Gastroesophageal sphincter (tissue), 3 donors: ENCODE measurements around the gene SEMA3A.

Experiments used
- CTCF ChIP-seq, 4 experiments: fragments of 200-600 bp in 2 of 4; fragments of 450-650 bp in 2 of 4; sonication (generic) in 1 of 4; IDR thresholded peaks; one replicate each; pipeline ENCODE4 v1.5.1; 2017 to 2019; ENCODE audit warnings: antibody characterized with exemption in 4 of 4, mild to moderate bottlenecking in 2 of 4, moderate library complexity in 2 of 4
- POLR2A ChIP-seq, 2 donors: fragments of 450-650 bp; IDR thresholded peaks; one replicate each; pipeline ENCODE4 v1.6.1; 2017; ENCODE audit warnings: antibody characterized with exemption in 2 of 2, mild to moderate bottlenecking in 2 of 2, moderate library complexity in 1 of 2
- POLR2AphosphoS5 ChIP-seq: sonication (generic); formaldehyde crosslinking; IDR thresholded peaks from one replicate; pipeline ENCODE4 v1.6.1; 2017; ENCODE audit warnings: antibody characterized with exemption

GRCh38 chr7:84207615-84208014, 13.0 kb upstream of the SEMA3A start:
- no peak for TF ChIP-seq CTCF (IDR thresholded peaks at IDR 0.05)
- TF ChIP-seq POLR2A (IDR thresholded peaks at IDR 0.05), result no peak
- no peak for TF ChIP-seq POLR2AphosphoS5
